ENCODE data around the gene APOBEC2. TPM values are rescaled to one million over a fixed set of nuclear protein-coding genes. Genes with fewer than 3 reads are reported as not detected.

Gene APOBEC2
- total and polyA plus RNA-seq, 2 of the 13 experiments (the other 11 are each of a cell fraction or from before 2014, with no cell fraction given), result 0.09 TPM; not detected in 1

DNA sequence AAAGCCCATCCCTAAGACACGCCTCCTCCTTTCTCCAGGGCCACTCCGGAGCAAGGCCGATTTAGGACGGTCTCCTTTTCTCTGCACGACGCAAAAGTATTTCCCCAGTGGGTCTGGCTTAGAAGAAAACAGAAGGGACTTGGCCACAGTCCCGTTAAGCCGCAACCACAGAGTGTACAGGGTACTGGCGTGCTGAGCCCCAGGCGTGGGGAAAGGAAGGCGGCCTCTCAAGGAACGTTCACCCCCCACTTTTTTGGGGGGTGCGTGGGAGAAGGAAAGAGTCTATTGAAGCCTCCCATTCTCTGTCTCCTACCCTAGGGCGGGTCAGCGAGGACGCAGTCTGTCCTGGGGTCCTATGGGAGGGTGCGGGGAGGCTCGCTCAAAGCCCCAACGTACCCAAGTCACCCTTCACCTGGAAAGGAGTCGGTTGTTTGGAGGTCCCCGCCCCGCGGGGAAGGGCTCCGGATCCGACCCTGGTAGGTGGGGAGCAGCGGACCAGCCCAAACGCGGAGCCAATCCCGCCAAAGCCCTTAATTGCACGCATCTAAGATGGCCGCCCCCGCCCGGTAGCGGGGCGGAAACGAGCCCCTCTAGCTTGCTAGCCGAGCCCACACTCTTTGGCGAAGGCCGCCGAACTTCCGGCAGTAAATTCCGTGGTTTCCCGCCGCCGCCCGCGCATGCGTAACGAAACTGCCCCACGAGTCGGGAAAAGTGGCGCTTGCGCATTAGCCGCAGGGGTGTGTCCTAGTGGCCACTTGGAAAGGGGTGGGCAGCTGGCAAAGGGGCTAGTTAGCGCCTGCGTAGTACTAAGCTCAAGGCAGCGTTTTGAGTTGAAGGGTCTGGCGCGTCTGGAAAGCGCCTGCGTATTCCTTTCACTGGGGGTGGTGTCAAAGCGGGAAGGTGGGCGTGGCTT, 19.2 kb downstream of the APOBEC2 start, which contains the start of gene OARD1 (continued):
- TF ChIP-seq, protein P1, sequence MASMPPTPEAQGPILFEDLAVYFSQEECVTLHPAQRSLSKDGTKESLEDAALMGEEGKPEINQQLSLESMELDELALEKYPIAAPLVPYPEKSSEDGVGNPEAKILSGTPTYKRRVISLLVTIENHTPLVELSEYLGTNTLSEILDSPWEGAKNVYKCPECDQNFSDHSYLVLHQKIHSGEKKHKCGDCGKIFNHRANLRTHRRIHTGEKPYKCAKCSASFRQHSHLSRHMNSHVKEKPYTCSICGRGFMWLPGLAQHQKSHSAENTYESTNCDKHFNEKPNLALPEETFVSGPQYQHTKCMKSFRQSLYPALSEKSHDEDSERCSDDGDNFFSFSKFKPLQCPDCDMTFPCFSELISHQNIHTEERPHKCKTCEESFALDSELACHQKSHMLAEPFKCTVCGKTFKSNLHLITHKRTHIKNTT (CRISPR knock-in tag; IDR thresholded peaks at IDR 0.05), result no peak
- TF ChIP-seq MZF1 (CRISPR knock-in tag; IDR thresholded peaks at IDR 0.05; ENCODE audit: borderline replicate concordance), result no peak
- TF ChIP-seq WIZ (CRISPR knock-in tag; IDR thresholded peaks at IDR 0.05), result 0 out of 2 replicates have a peak, but pooled peaks have one; percentile 58
- no peak for TF ChIP-seq SMYD3 (CRISPR knock-in tag; IDR thresholded peaks at IDR 0.05)
- TF ChIP-seq, protein P2, sequence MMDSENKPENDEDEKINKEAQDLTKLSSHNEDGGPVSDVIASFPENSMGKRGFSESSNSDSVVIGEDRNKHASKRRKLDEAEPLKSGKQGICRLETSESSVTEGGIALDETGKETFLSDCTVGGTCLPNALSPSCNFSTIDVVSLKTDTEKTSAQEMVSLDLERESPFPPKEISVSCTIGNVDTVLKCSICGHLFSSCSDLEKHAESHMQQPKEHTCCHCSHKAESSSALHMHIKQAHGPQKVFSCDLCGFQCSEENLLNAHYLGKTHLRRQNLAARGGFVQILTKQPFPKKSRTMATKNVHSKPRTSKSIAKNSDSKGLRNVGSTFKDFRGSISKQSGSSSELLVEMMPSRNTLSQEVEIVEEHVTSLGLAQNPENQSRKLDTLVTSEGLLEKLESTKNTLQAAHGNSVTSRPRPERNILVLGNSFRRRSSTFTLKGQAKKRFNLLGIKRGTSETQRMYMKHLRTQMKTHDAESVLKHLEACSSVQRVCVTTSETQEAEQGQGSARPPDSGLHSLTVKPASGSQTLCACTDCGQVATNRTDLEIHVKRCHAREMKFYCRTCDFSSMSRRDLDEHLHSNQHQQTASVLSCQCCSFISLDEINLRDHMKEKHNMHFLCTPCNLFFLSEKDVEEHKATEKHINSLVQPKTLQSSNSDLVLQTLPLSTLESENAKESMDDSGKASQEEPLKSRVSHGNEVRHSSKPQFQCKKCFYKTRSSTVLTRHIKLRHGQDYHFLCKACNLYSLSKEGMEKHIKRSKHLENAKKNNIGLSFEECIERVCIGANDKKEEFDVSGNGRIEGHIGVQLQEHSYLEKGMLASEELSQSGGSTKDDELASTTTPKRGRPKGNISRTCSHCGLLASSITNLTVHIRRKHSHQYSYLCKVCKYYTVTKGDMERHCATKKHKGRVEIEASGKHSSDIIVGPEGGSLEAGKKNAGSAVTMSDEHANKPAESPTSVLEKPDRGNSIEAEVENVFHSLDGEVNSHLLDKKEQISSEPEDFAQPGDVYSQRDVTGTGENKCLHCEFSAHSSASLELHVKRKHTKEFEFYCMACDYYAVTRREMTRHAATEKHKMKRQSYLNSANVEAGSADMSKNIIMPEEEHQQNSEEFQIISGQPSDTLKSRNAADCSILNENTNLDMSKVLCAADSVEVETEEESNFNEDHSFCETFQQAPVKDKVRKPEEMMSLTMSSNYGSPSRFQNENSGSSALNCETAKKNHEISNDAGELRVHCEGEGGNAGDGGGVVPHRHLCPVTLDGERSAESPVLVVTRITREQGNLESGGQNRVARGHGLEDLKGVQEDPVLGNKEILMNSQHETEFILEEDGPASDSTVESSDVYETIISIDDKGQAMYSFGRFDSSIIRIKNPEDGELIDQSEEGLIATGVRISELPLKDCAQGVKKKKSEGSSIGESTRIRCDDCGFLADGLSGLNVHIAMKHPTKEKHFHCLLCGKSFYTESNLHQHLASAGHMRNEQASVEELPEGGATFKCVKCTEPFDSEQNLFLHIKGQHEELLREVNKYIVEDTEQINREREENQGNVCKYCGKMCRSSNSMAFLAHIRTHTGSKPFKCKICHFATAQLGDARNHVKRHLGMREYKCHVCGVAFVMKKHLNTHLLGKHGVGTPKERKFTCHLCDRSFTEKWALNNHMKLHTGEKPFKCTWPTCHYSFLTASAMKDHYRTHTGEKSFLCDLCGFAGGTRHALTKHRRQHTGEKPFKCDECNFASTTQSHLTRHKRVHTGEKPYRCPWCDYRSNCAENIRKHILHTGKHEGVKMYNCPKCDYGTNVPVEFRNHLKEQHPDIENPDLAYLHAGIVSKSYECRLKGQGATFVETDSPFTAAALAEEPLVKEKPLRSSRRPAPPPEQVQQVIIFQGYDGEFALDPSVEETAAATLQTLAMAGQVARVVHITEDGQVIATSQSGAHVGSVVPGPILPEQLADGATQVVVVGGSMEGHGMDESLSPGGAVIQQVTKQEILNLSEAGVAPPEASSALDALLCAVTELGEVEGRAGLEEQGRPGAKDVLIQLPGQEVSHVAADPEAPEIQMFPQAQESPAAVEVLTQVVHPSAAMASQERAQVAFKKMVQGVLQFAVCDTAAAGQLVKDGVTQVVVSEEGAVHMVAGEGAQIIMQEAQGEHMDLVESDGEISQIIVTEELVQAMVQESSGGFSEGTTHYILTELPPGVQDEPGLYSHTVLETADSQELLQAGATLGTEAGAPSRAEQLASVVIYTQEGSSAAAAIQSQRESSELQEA (CRISPR knock-in tag; IDR thresholded peaks at IDR 0.05; ENCODE audit: not compliant biosample characterization), result peak; percentile 52
- no peak; the same call in 1 of the 2 replicates for TF ChIP-seq HMG20B (CRISPR knock-in tag; conservative IDR thresholded peaks at IDR 0.05)
- TF ChIP-seq KLF13 (CRISPR knock-in tag; IDR thresholded peaks at IDR 0.05), result peak; percentile 71; the same call in 1 of the 2 replicates
- TF ChIP-seq, protein P3, sequence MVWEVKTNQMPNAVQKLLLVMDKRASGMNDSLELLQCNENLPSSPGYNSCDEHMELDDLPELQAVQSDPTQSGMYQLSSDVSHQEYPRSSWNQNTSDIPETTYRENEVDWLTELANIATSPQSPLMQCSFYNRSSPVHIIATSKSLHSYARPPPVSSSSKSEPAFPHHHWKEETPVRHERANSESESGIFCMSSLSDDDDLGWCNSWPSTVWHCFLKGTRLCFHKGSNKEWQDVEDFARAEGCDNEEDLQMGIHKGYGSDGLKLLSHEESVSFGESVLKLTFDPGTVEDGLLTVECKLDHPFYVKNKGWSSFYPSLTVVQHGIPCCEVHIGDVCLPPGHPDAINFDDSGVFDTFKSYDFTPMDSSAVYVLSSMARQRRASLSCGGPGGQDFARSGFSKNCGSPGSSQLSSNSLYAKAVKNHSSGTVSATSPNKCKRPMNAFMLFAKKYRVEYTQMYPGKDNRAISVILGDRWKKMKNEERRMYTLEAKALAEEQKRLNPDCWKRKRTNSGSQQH (CRISPR knock-in tag; IDR thresholded peaks at IDR 0.05; ENCODE audit: low read depth), result peak; percentile 22
- TF ChIP-seq JDP2 (CRISPR knock-in tag; IDR thresholded peaks at IDR 0.05; ENCODE audit: borderline replicate concordance), result no peak
- TF ChIP-seq NFYC (CRISPR knock-in tag; IDR thresholded peaks at IDR 0.05), result peak; percentile 71; the same call in 1 of the 2 replicates
- no peak for TF ChIP-seq NFE2 (CRISPR knock-in tag; IDR thresholded peaks at IDR 0.05)
- TF ChIP-seq ZNF816 (CRISPR knock-in tag; IDR thresholded peaks at IDR 0.05; ENCODE audit: borderline replicate concordance), result peak; percentile 72; the same call in 1 of the 2 replicates
- TF ChIP-seq, protein P4, sequence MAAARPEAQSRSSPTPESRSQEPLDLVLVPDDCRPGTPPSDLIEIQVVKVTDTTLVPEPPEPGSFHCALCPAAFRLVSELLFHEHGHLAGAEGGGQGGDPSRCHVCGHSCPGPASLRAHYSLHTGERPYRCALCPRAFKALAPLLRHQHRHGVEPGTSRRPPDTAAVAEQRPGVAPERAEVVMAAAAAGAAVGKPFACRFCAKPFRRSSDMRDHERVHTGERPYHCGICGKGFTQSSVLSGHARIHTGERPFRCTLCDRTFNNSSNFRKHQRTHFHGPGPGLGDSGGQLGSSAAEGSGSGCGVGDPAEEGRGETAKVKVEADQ (CRISPR knock-in tag; IDR thresholded peaks at IDR 0.05; ENCODE audit: borderline replicate concordance), result no peak
- TF ChIP-seq HOXA3 (CRISPR knock-in tag; IDR thresholded peaks at IDR 0.05), result peak; percentile 86
- TF ChIP-seq RFXAP (CRISPR knock-in tag; IDR thresholded peaks at IDR 0.05; ENCODE audit: borderline replicate concordance), result 0 out of 2 replicates have a peak, but pooled peaks have one; percentile 53
